ENCODE data around the gene ACTL8.

The ACTL8 gene

DNA sequence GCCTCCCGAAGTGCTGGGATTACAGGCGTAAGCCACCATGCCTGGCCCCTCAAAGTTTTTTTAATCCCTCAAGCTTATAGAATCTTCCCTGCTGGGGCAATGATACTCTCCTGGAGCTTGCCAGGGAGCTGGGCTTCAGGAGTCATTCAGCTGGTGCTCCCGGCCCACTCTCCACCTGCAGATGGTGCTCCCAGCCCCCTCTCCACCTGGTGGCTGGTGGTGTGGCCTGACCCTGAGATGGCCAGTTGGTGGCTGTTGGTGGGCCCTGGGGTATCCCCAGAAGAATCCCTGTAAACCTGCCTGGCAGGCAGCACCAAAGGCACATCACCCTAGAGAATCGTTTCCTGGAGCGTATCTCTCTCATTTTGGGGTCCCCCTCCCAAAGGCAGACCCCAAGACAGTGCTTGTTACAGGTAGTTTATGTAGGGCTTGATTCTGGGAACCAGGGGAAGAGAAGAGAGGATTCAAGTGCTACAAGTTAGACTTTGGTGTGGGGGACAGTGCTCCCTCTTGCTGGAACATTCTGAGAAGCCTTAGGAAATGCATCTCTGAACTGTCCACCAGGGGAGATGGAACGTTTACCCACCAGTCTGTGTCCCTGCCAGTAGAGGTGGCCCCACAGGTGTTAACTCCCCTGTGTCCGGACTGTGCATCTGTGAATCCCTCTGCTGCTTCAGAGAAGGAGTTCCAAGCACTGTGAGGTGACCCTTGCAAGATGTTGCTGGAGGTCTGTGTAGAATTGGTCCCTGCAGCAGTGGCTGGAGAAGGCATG is 29.1 kb upstream of the ACTL8 start:
- TF ChIP-seq, protein P1, sequence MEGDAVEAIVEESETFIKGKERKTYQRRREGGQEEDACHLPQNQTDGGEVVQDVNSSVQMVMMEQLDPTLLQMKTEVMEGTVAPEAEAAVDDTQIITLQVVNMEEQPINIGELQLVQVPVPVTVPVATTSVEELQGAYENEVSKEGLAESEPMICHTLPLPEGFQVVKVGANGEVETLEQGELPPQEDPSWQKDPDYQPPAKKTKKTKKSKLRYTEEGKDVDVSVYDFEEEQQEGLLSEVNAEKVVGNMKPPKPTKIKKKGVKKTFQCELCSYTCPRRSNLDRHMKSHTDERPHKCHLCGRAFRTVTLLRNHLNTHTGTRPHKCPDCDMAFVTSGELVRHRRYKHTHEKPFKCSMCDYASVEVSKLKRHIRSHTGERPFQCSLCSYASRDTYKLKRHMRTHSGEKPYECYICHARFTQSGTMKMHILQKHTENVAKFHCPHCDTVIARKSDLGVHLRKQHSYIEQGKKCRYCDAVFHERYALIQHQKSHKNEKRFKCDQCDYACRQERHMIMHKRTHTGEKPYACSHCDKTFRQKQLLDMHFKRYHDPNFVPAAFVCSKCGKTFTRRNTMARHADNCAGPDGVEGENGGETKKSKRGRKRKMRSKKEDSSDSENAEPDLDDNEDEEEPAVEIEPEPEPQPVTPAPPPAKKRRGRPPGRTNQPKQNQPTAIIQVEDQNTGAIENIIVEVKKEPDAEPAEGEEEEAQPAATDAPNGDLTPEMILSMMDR (conservative IDR thresholded peaks at IDR 0.05; ENCODE audit: low read depth, low read length) = no peak
- no peak overlapping the region for H3K4me3 ChIP-seq (ENCODE audit: low read length)
- no peak for DNase-seq (ENCODE audit: low read depth)

DNA sequence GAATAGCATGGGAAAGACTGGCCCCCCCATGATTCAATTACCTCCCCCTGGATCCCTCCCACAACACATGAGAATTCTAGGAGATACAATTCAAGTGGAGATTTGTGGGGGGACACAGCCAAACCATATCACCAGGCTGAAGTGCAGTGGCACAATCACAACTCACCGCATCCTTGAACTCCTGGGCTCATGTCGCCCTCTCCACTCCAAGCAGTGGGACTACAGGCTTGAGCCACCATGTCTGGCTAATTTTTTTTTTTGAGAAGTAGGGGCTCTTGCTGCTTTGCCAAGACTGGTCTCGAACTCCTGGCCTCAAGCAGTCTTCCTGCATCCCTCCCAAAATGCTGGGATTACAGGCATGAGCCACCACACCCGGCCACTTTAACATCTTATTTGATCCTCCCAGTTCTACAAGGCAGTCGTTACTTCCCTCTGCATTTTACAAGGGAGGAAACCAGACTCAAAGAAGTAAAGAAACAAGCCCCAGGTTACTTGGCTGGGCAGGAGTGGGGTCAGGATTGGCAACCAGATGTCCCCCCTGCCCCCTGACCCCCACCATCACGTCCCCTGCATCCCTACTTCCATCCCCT is 26.9 kb upstream of the ACTL8 start:
- no peak for DNase-seq (ENCODE audit: low read depth)
- TF ChIP-seq, protein P1 (conservative IDR thresholded peaks at IDR 0.05; ENCODE audit: low read depth, low read length) = no peak
- no peak overlapping the region for H3K4me3 ChIP-seq (ENCODE audit: low read length)

DNA sequence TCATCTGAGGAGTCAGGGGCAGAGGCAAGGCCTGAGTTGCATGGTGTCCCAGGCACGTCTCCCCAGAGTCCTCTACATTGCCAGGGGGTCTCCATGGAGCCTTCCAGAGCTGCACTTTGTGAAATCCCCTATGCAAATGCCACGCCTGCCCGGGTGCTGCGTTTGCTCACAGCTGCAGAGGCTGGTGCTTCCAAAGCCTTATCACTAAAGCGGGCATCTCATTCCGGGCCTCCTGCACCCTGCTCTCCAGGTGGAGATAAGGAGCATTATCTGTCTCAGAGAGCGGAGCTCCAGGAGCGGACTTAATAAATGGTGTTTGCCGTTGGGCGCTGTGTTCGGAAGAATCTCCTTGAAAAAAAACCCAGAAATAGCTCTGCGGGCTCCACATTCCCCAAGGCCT is 25.9 kb upstream of the ACTL8 start:
- TF ChIP-seq, protein P1 (conservative IDR thresholded peaks at IDR 0.05; ENCODE audit: low read depth, low read length) = no peak
- no peak for DNase-seq (ENCODE audit: low read depth)

DNA sequence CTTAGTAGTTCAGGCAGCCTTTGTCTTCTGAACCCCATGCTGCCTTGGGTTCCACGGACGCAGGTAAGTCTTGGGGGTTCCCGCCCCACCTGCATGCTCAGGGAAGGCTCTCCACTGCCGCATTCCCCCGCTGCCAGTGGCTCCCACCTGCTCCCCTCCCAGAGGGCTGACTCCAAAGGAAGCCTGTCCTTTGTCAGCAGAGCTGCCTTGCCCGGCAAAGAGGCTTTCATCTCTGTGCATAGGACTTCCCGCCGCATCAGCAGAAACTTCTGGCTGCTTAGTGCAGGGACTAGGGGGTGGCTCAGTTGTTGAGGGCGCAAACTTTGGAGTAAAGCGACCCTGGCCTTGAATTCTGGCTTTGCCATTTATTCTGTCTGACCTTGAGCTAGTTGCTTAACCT is 25.2 kb upstream of the ACTL8 start:
- no peak for DNase-seq (ENCODE audit: low read depth)
- TF ChIP-seq, protein P1 (conservative IDR thresholded peaks at IDR 0.05; ENCODE audit: low read depth, low read length) = no peak

More for the DNA sequence above, 25.9 kb upstream of the ACTL8 start:
- no peak overlapping the region for H3K4me3 ChIP-seq (ENCODE audit: low read length)

DNA sequence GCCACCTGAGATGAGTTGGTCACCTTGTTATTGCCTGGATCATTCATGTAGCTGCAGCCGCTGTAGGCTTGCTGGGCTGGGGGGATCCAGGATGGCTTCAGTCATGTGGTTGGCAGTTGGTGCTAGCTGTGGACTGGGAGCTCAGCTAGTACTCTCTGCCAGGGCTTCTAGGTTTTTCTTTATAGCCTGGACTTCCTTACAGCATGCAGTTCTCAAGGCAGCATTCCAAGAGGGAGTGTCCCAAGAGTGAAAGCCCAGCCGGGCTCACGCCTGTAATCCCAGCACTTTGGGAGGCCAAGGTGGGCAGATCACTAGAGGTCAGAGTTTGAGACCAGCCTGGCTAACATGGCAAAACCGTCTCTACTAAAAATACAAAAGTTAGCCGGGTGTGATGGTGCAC is 23.7 kb upstream of the ACTL8 start:
- TF ChIP-seq, protein P1 (conservative IDR thresholded peaks at IDR 0.05; ENCODE audit: low read depth, low read length) = no peak
- H3K4me3 ChIP-seq (ENCODE audit: low read length) = no peak overlapping the region
- no peak for DNase-seq (ENCODE audit: low read depth)

More for the DNA sequence above, 25.2 kb upstream of the ACTL8 start:
- H3K4me3 ChIP-seq (ENCODE audit: low read length) = no peak overlapping the region

DNA sequence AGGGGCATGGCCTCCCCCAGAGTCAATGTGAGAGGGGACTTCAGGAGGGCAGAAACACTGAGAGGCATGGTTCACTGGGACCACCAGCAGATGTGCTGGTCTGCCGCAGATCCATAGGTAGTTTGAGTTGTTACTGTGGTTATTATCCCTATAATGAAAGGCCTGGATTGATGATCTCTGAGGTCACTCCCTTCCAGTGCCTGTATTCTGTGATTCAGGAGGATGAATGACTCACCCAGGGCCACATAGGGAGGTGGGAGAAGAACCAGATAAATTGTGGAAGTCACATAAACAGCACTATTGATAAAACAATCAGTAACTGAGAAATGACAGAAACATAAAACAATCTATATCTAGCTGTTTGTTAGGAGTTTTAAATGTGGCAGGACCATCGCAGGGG is 22.7 kb upstream of the ACTL8 start:
- TF ChIP-seq, protein P1 (conservative IDR thresholded peaks at IDR 0.05; ENCODE audit: low read depth, low read length) = no peak
- H3K4me3 ChIP-seq (ENCODE audit: low read length) = no peak overlapping the region
- DNase-seq (ENCODE audit: low read depth) = no peak

DNA sequence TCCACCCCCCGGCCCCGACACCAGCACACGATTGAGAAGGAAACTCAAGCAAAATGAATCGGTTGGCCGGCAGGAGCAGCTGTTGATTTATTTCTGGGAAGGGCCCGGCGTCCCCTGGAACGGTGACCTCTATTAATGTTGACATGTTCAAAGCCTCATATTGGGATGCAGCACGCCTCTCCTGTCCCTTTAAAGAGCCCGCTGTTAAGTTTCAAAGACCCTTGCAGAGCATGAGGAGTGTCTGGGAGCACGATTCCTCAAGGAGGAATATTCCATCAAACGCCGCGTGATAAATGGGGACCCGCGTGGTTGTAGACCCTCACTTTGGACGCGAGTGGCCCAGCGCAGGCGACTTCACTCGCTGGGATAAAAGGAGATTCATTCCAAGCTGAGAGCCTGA is 21.5 kb upstream of the ACTL8 start:
- TF ChIP-seq, protein P1 (conservative IDR thresholded peaks at IDR 0.05; ENCODE audit: low read depth, low read length) = no peak
- H3K4me3 ChIP-seq (ENCODE audit: low read length) = no peak overlapping the region
- DNase-seq (ENCODE audit: low read depth) = no peak

Measured in retinal pigment epithelial cell (primary cell).